Measurements from ENCODE around the gene ANO6. TPM values are rescaled to one million over a fixed set of nuclear protein-coding genes. Genes with fewer than 3 reads are reported as not detected.
"Not testable (repeated sequence)": the region's sequence is repeated elsewhere in the genome, so short reads cannot be mapped to it uniquely, and the experiment has no call there.

The ANO6 gene
- total RNA-seq, 1 donor from 2014 or later = 46.6 TPM

DNA sequence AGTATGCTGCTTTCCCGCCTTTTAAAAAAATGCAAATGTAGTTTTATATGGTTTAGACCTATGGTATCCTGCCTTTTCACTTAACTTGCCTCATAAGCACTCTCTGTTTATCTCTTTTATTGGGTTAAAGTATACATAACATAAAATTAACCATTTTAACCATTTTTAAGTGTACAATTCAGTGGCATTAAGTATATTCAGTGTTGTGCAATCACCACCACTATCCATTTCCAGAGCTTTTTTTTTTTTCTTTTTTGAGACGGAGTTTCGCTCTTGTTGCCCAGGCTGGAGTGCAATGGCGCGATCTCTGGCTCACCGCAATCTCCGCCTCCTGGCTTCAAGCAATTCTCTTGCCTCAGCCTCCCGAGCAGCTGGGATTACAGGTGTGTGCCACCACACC lies 46.3 kb downstream of the ANO6 start:
- DNase-seq; intact Hi-C loops (cut with DNase I); ATAC-seq (ENCODE audit: poor library complexity): not testable (repeated sequence)

DNA sequence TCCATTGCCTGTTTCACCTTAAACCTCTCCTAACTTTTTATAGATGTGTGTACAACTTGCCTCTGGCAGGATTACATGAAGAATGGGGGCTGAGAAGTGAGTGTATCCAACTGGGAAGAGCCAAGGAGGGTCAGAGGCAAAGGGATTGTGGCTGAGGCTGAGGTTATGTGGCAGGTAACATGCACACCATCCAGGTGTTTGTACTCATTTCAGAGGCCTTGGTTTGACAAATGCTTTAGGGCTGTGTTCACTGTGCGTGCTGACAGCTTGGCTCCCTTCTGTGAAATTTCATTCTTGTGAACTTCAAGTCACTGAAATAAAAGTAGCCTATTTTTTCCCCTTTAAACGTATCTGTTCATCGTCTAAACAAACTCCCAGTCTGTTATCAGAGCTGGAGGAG lies 47.7 kb downstream of the ANO6 start:
- ATAC-seq (ENCODE audit: poor library complexity) = no peak
- no peak for DNase-seq
- intact Hi-C loops (cut with DNase I) = no loop called here

DNA sequence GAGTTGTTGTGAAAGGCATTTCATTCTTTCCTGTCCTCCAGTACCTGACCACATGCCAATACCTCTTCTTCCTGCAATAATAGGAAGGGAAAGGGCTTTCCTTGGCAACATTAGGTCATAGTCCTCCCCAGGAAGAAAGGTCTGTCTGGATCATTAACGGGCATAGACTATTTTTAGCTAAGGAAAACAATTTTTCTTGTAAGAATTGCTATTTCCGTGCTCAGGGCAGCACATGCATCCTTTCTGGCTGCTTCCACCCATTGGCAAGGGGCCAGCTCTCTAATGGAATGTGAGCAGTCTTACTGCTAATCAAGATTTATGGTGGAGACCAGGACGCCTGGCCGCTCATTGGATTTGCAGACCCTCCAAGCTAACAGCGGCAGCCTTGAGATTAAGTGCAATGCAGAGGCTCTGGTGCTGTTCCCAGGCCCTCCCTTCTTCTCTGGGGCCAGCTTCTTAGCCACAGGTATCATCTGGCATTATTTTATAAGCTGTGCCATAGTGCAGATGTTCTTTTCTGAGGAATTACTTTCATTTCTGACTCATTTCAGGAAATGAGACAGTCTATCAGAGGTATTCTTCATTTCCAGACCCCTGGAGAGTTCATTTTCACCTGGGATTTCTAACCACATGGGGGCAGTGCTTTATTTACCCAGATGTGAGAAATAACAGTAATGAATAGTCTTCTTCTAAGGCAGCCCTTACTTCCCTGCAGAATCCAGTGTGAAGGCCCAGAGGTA lies 52.9 kb downstream of the ANO6 start:
- ATAC-seq (ENCODE audit: poor library complexity) (peak; percentile 68), DNase-seq (peak; percentile 85)
- intact Hi-C loops (cut with DNase I) = no loop called here

DNA sequence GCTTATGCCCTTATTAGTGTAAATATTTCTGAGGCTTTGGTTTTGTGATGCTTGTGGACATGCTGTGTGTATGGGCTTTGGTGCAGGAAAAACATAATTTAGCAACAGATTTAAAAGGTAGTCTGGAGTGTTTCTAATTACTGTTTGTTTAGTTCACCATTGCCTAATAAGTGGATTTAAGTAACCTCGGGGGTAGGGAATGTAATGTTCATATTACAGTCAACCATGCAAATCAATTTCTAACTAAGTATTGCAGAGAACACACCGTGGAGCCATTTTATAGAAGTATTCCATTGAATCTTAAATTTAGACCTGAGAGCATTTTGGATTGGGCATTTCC lies 53.5 kb downstream of the ANO6 start:
- intact Hi-C loops (cut with DNase I) = no loop called here
- no peak for ATAC-seq (ENCODE audit: poor library complexity)
- DNase-seq = no peak

DNA sequence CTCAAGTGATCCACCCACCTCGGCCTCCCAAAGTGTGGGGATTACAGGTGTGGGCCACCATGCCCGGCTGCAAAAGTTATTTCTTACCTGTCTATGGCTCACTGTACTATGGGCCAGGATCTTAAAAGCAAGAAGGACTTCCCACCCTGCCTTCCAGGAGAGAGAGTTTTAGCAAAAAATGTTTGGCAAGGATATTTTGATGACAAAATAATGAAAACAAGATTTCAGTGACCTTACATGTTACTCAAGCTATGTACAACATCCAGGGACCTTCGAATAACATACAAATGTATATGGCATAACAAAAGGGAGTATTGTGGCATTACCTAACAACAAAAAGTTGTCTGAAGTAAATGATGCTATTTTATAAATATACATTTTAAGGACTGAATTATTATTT lies 55.1 kb downstream of the ANO6 start:
- intact Hi-C loops (cut with DNase I) = no loop called here
- no peak for DNase-seq
- ATAC-seq (ENCODE audit: poor library complexity) = no peak

DNA sequence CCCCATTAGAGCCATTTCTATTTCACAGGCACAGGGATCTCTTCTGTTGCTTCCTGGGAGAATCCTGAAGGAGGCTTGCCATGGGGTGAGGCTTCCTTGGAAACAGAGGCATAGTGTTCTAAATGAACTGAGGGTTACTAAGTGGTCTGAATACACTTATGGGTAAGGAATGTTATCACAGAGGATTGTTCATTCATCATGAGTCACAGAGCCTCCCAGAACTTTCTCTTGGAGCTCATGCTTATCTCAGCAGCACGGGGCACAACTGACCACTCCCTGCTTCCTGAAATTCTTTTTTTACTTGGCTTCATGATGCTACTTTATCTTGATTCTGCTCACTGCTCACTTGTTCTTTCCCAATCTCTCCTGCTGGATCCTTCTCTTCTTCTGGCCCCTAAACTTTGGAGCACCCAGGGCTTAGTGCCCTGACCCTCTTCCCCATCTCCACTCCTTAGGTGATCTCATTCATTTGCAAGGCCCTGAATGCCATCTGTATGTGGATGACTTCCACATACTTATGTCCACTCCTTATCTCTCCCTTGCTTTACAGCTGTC lies 57.9 kb downstream of the ANO6 start:
- no peak for DNase-seq
- intact Hi-C loops (cut with DNase I) = no loop called here
- ATAC-seq (ENCODE audit: poor library complexity) = peak; percentile 80

DNA sequence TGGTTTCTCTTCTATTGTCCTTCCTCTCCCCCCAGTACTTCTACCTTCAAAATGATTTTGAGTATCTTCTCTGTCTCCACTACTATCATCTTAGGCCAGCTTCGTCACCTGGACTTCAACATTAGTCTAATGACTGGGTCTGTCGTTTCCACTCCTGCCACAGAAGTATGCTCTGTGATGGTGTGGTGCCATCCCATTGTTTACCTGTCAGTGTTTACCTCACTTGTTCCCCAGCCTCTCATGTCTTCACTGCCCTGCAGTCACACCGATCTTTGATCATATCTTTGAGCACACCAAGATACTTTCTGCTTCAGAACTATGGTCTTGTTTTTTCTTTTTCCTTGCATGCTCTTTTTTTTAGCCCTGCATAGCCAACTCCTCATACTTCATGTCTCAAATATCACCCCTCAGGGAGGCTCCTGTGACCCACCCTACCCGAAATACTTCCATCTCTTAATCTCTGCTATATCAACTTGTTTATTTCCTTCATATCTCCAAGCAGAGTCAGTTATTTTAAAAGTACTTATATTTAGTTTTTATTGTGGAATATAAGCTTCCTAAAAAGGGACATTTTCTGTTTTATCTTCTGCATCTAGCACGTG lies 60.4 kb downstream of the ANO6 start:
- intact Hi-C loops (cut with DNase I) = no loop called here
- ATAC-seq (ENCODE audit: poor library complexity) (no peak), DNase-seq (no peak)

DNA sequence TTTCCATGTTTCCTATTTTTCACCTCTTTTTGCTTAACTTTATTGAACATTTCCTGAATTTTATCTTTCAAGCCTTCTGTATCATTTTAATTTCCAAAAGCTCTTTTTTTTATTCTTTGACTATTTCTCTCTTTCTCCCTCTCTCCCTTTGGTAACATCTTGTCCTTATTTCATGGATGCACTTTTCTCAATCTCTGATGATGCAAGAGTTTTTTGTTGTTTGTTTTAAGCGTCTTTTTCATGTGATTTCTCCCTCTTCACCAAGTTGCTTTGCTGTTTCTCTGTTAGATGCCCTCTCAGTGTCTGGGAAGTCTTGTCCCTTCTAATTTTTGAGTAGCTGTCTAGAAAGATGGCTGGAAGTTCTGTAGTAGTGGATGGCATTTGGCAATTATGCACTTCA lies 62.6 kb downstream of the ANO6 start:
- DNase-seq (no peak), ATAC-seq (ENCODE audit: poor library complexity) (no peak)
- intact Hi-C loops (cut with DNase I) = no loop called here

DNA sequence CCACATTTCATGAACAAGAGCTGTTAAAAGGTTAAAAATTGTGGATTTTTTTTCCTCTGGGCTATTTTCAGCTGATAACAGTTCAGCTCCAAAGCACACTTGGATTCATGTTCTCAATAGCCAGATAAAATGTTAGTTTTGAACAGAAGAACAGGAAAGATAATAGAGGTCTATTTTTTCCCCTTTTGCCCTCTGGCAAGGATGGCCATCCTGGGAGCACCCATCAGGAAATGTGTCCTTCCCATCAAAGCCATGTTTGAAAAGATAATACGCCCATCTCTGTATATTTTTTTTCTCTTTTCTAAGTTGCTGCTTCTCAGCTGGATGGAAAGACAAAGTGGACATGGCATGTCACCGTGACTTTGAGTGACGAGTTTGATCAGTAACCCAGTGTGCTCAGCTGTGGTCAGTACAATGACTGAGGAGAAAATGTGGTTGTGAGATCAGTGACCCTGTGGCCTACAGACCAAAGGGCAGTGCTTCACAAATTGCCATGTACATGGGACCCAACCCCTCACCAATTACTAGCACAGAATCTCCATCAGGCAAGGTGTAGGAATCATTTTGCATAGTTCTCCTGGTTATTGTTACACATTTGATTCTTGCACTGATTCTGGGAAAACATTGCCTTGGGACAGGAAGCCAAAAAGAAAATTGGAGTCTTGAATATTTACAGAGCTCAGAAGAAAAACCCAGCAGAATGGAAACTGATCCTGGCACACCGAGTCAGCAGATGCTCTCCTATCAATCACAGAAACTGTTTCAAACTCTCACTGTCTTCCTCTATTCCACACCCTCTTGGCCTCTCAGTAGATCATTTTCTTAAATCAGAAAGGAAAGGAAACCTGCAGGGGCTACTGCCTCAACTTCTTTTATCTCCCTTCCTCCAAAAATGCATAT lies 64.3 kb downstream of the ANO6 start:
- DNase-seq (no peak), ATAC-seq (ENCODE audit: poor library complexity) (peak; percentile 45)
- intact Hi-C loops (cut with DNase I) = no loop called here

DNA sequence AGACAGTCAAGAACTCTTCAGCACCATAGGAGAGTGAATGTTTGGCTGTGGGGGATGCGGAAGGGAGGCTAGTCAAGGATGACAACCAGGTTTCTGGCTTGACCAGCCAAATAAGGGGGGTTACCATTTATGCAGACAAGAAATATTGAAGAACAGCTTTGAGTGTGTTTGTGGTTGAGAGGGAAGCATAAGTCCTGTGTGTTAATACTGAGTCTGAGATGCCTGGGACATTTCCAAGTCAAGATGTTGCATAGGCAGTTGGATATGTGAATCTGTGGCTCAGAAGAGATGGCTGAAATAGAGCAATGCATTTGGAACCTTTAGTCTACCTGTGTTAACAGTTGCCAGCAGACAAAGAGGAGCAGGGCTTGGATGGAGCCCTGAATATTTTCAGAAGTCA lies 66.1 kb downstream of the ANO6 start:
- DNase-seq (no peak), ATAC-seq (ENCODE audit: poor library complexity) (no peak)
- intact Hi-C loops (cut with DNase I) = no loop called here

DNA sequence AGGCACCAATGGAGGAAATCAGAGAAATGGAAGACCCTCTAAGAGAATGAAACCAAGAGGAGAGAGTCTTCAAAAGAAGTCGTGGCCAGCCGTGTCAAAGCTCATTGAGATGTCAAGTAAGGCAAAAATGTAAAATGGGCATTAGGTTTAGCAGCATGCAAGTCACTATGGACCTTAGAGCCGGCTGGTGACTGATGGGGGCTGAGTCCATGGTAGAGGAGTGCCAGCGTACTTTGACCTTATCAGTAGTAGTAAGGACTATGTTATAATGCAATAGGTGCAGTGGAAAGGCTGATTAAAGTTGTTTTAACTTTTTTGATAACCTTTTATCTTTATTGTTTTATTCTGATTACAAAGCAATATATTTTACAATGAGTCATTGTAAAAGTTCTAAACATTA lies 66.5 kb downstream of the ANO6 start:
- intact Hi-C loops (cut with DNase I) = no loop called here
- ATAC-seq (ENCODE audit: poor library complexity) = no peak
- DNase-seq = no peak

DNA sequence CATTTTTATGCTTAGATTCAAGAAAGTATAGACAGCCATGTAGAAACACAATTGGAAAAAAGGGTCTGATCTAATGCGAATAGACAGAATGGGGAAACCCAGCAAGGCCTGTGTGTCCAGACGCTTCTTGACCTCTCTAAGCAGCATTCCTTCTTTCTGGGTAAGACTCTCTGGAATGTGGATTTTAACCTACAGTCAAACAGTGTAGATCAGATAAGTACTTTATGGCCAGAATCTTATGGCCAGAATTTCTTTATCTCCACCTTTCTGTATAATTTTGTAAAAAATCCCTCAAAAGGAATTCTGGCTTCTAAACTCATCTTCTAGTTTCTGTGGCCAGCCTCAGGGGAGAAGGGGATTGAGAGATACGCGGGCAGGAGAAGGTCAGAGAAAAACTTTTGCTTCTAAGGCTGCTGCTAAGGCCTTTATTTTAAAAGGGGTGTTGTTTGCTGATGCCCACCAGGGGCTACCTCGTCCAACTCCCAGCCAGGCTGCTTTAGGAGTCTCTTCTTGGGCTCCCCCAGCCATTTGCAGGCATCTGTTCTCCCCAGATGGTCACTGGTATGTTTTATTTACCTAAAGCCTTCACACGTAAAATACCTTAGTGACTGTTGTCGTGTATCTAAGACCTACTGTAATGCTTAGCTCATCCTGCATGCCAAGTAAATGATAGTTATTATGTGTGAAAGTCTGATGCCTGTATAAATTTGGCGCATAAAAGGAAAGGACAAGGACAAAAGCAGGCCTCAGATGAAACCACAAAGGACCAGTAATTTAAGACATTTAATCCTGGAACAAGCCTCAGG lies 68.4 kb downstream of the ANO6 start:
- intact Hi-C loops (cut with DNase I) = no loop called here
- ATAC-seq (ENCODE audit: poor library complexity) (no peak), DNase-seq (no peak)

DNA sequence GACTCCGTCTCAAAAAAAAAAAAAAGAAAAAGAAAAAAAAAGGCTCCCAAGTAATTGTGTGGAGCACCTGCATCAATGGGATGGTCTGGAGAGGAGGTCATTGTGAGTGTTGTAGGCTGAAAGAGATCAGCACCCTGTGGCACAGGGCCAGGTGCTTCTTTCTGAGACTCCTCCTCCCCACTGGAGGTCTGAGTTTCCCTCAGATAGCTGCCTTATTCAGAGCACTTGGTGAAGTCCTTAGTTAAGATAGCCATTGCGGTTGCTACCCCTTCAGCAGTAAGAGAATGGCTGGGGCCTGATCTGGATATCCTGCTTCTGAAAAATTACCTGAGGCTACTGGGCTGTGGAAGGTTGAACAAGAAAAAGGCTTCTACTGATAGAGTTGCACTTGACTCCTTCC lies 69.8 kb downstream of the ANO6 start:
- intact Hi-C loops (cut with DNase I) = no loop called here
- ATAC-seq (ENCODE audit: poor library complexity) = no peak
- DNase-seq = no peak

DNA sequence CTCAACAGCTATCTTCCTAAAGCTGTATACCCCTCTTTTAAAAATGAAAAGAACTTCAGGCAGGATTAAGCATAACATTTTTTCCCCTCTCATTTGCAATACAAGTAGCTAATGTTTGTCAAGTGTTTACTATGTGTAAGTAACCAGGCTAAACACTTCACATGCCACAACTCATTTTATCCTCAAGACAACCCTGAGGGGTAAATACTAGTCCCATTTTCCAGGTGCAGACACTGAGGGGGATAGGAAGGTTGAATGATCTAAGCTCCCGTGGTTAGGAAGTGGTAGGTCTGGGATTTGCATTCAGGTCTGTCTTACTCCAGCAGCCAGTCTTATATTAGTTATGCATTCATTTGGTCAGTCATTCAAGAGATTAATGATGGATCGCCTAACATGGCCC lies 70.7 kb downstream of the ANO6 start:
- intact Hi-C loops (cut with DNase I) = no loop called here
- DNase-seq (no peak), ATAC-seq (ENCODE audit: poor library complexity) (no peak)

DNA sequence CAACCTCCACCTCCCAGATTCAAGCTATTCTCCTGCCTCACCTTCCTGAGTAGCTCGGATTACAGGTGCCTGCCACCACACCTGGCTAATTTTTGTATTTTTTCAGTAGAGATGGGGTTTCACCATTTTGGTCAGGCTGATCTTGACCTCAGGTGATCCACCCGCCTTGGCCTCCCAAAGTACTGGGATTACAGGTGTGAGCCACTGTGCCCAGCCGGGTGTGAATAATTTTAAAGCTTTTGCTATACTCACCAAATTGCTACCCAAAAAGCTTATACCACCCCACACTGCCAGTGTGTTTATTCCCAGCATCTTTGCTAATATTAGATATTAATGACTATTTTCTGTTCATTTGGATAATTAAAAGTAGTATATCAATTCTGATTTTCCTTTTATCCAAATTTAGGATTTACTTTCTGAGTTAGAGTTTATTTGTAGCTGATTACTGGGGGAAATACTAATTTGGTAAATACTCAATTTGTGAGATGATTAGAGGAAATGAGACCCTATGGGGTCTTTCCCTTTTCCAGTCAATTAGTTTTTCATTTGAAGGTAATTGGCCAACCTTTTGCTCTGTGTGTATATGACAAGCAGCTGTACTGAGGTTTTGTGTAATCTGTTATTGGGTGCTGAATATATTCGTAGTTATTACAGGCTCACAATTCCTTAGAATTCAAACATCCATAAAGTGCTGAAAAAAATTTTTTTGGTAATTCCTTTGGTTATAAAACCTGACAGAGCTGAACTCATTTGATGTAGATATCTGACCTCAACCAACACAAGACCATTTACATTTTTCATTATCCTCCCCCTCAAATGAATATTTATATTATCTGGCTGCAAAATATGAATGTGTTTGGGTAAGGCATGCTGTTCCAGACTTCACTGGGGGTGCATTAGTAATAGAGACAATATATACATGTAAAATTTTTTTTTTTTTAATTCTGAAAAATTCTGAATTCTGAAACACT lies 73.6 kb downstream of the ANO6 start:
- ATAC-seq (ENCODE audit: poor library complexity) = no peak
- no peak for DNase-seq
- intact Hi-C loops (cut with DNase I) = no loop called here

DNA sequence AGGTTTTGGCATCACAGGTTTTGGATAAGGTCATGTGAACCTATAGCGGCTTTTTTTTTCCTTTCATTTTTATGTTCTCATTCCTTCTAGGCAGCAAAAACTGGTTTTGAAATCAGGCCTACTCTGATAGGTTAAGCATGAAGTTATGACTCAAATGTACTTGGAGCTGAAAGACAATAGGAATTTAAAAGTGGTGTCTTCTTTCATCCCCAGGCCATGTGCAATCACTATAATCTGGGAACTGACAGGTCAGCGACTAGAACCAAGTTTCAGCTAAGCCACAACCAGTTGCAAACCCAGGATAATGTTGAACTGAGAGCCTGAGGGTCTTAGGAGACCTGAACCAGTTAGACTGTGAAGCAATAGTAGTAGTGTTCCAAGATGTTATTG lies 74.3 kb downstream of the ANO6 start:
- ATAC-seq (ENCODE audit: poor library complexity) (no peak), DNase-seq (no peak)
- intact Hi-C loops (cut with DNase I) = no loop called here

DNA sequence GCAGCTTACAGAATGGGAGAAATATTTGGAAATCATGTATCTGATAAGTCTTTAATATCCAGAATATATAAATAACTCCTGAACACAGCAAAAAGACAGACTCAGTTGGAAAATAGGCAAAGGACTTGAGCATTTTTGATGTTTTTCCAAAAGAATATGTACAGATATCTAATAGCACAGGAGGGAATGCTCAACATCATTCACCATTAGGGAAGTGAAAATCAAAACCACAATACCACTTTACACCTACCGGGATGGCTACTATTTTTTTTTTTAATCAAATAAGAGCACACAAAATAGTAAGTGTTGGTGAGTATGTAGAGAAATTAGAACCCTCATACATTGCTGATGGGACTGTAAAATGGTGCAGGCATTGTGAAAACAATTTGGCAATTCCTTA lies 75.6 kb downstream of the ANO6 start:
- no peak for ATAC-seq (ENCODE audit: poor library complexity)
- intact Hi-C loops (cut with DNase I) = no loop called here
- DNase-seq = no peak
